Osteoblast (primary cell): ENCODE results near the gene NDUFA3. TPM values are rescaled to one million over a fixed set of nuclear protein-coding genes. Genes with fewer than 3 reads are reported as not detected.

Source experiments
- DNase-seq: peaks from one replicate; pipeline ENCODE4 v3.0.0; 2011; ENCODE audit warnings: low spot score, mixed read lengths; ENCODE audit not compliant: insufficient read length; ENCODE audit errors: missing footprints
- H2AFZ ChIP-seq: 2 replicates; pipeline ENCODE4 v1.6.0; 2011; ENCODE audit warnings: mild to moderate bottlenecking, low read length
- H3K27ac ChIP-seq: 2 replicates; pipeline ENCODE4 v1.5.1; 2011; ENCODE audit warnings: mild to moderate bottlenecking, low read depth, low read length, moderate library complexity
- H3K27me3 ChIP-seq: 2 replicates; pipeline ENCODE4 v1.6.0; 2012; ENCODE audit warnings: mild to moderate bottlenecking, control low read depth, inconsistent platforms, low read length, moderate library complexity; ENCODE audit not compliant: insufficient read depth
- H3K36me3 ChIP-seq: 2 replicates; pipeline ENCODE4 v1.5.1; 2011; ENCODE audit warnings: mild to moderate bottlenecking, low read length, control low read depth, moderate library complexity; ENCODE audit not compliant: insufficient read depth
- H3K4me1 ChIP-seq: 2 replicates; pipeline ENCODE4 v1.5.1; 2011; ENCODE audit warnings: mild to moderate bottlenecking, low read length, control low read depth, moderate library complexity; ENCODE audit not compliant: insufficient read depth
- H3K4me2 ChIP-seq: 2 replicates; pipeline ENCODE4 v1.6.0; 2011; ENCODE audit warnings: mild to moderate bottlenecking, low read length; ENCODE audit not compliant: insufficient read depth
- H3K4me3 ChIP-seq: fragments of 200-600 bp; sonication (generic); 3 replicates; pipeline ENCODE4 v1.5.1; 2012; ENCODE audit warnings: mild to moderate bottlenecking, low read length, inconsistent platforms; ENCODE audit not compliant: insufficient read depth
- H3K79me2 ChIP-seq: 2 replicates; pipeline ENCODE4 v1.6.0; 2012; ENCODE audit warnings: mild to moderate bottlenecking, low read length, control low read depth, inconsistent platforms; ENCODE audit not compliant: insufficient read depth
- H3K9me3 ChIP-seq: 2 replicates; pipeline ENCODE4 v1.5.1; 2011; ENCODE audit warnings: low read depth, low read length, control low read depth
- H4K20me1 ChIP-seq: 2 replicates; pipeline ENCODE4 v1.6.0; 2012; ENCODE audit warnings: mild to moderate bottlenecking, low read length, control low read depth; ENCODE audit not compliant: insufficient read depth
- CTCF ChIP-seq: IDR thresholded peaks from 2 replicates; pipeline ENCODE4 v1.5.1; 2011; ENCODE audit warnings: mild to moderate bottlenecking, low read depth, low read length, moderate library complexity; ENCODE audit errors: extremely low read depth
- total RNA-seq: library from RNA; depleted of rRNA; stranded (reverse); fragments of >200 nt; gene quantifications from 2 replicates; pipeline ENCODE4 v1.2.3, GENCODE V29; 2012

NDUFA3 gene
- total RNA-seq, 1 donor, result 8.3 TPM

DNA sequence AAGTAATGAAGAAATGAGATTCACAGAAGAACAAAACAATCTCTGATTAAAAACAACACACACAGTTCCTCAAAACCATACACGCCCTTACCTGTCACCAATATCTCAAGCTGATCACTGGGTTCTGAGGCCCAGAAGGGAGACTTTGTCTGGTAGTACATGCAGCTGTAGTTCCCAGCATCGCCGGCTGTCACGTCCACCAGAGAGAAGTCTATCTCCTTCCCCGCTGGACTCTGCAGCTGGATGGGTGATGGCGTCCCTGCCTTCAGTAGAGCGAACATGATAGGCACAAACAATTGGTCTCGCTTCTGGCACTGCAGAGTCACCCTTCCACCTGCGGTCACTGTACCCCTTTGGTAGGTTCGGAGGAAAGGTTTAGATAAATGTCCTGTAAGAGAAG lies 28.8 kb upstream of the NDUFA3 start:
- H3K79me2 ChIP-seq, result no peaks in the 10 kb centered on the region
- no peaks in the 10 kb centered on the region for H3K4me1 ChIP-seq
- H3K27ac ChIP-seq, result no peak overlapping the region
- H2AFZ ChIP-seq, result no peak overlapping the region
- no peaks in the 10 kb centered on the region for H3K36me3 ChIP-seq
- no peaks in the 10 kb centered on the region for H3K9me3 ChIP-seq
- H3K4me2 ChIP-seq, result no peak overlapping the region
- H4K20me1 ChIP-seq, result no peaks in the 10 kb centered on the region
- no peaks in the 10 kb centered on the region for H3K27me3 ChIP-seq
- H3K4me3 ChIP-seq, result no peak overlapping the region
- DNase-seq, result no peak
- no peak for TF ChIP-seq CTCF

- Histone ChIP-seq H3K79me2 (no peaks in the 10 kb centered on the region), H3K27ac (no peak overlapping the region), H3K27me3 (no peaks in the 10 kb centered on the region), H3K4me1 (no peaks in the 10 kb centered on the region), H3K4me3 (no peak overlapping the region), H3K36me3 (no peaks in the 10 kb centered on the region), H3K9me3 (no peaks in the 10 kb centered on the region), H4K20me1 (no peaks in the 10 kb centered on the region), H2AFZ (no peak overlapping the region), H3K4me2 (no peak overlapping the region)
- DNase-seq, result no peak
- TF ChIP-seq CTCF, result no peak
Measured at GRCh38 chr19:54074851-54075250, 27.8 kb upstream of the NDUFA3 start.

DNA sequence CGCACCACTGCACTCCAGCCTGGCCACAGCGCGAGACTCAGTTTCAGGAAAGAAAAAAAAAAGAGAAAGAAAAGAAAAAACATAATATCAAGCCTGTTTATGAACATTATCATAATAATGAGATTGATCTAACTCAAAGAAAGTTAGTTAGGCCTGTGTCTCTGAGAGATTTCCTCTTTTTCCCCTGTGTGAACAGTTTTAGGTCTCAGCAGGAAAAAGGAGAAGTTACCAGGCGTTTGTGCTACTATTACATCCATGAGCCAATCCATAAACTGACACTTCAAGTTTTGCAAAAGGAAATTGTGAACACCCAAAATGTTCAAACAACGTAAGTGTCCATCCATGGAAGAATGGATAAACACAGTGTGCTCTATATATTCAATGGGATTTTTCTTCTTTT lies 25.3 kb upstream of the NDUFA3 start:
- H3K4me2 ChIP-seq, result no peak overlapping the region
- H3K4me1 ChIP-seq, result no peaks in the 10 kb centered on the region
- H3K9me3 ChIP-seq, result peaks cover 4% of the 10 kb centered on the region
- H3K27me3 ChIP-seq, result no peaks in the 10 kb centered on the region
- no peaks in the 10 kb centered on the region for H3K36me3 ChIP-seq
- TF ChIP-seq CTCF, result no peak
- no peak overlapping the region for H2AFZ ChIP-seq
- no peaks in the 10 kb centered on the region for H3K79me2 ChIP-seq
- H3K4me3 ChIP-seq, result no peak overlapping the region
- no peak overlapping the region for H3K27ac ChIP-seq
- DNase-seq, result no peak
- H4K20me1 ChIP-seq, result no peaks in the 10 kb centered on the region

DNA sequence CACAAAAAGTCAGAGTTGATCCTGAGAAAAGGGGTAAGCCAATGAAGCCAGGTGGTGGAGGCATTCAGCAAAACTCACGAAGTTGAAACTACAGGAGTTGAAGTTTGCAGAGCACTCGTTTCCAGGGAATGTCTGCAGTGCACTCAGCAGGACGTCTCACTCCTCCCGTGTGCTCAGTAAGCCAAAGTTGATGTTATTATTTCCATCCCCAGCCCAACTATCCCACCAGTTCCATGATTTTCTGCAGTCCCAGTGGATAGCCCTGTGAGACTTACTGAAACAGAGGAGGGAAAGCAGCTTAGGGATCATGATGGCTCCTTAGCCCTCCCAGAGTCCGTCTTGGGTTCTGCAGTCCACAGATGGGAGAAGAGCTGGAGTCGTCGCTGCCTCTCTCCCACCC lies 21.6 kb upstream of the NDUFA3 start, which contains the start of gene TARM1:
TSS of gene TARM1 (minus strand) at position 334 of the 400 bp plus-strand sequence. CDS start at position 309, 25 bp downstream.
- Histone ChIP-seq H3K4me1 (no peaks in the 10 kb centered on the region), H3K4me3 (no peak within 1 kb of the TSS), H3K4me2 (no peak within 1 kb of the TSS), H3K27ac (no peak within 1 kb of the TSS), H3K79me2 (no peaks in the 10 kb centered on the region), H3K9me3 (peaks cover 6% of the 10 kb centered on the region), H3K36me3 (no peaks in the 10 kb centered on the region), H4K20me1 (no peaks in the 10 kb centered on the region), H3K27me3 (no peaks in the 10 kb centered on the region), H2AFZ (no peak within 1 kb of the TSS)
- no peak for TF ChIP-seq CTCF
- DNase-seq, result no peak
